Measurements from ENCODE around the gene C3orf20. TPM values are rescaled to one million over a fixed set of nuclear protein-coding genes. Genes with fewer than 3 reads are reported as not detected.

The C3orf20 gene
- total and polyA plus RNA-seq, 2 experiments from 2014 or later = not detected

- Histone ChIP-seq H3F3A (ENCODE audit: insufficient read depth) (no peaks in the 10 kb centered on the region), H3K79me2 (ENCODE audit: insufficient read depth) (no peaks in the 10 kb centered on the region), H3K4me1 (ENCODE audit: insufficient read depth) (no peaks in the 10 kb centered on the region), H3K27ac (no peak overlapping the region), H2AFZ (no peak overlapping the region), H3K4me2 (ENCODE audit: unreplicated experiment) (no peak overlapping the region), H3K9ac (no peak overlapping the region), H3K9me3 (ENCODE audit: low read depth) (no peaks in the 10 kb centered on the region), H3K36me3 (ENCODE audit: low read depth) (no peaks in the 10 kb centered on the region), H4K20me1 (ENCODE audit: insufficient read depth) (no peaks in the 10 kb centered on the region), H3K9me2 (ENCODE audit: insufficient read depth) (no peaks in the 10 kb centered on the region), H3K27me3 (replicated peaks; ENCODE audit: insufficient read depth) (peaks cover 50% of the 10 kb centered on the region), H3K4me3 (no peak overlapping the region)
- WGBS, 2 experiments (ENCODE audit: low coverage in 1 of 2, low lambda C conversion rate in 2 of 2, missing lambda C conversion rate in 2 of 2) = 3% methylated on average over 59 to 65 of the region's 78 CpGs
- peak; percentile 57 for TF ChIP-seq EZH2 (IDR thresholded peaks at IDR 0.05; ENCODE audit: insufficient read depth, poor library complexity, severe bottlenecking)
- TF ChIP-seq EZH2phosphoT487 (IDR thresholded peaks at IDR 0.05; ENCODE audit: insufficient read depth, low read depth) = no peak
- in situ Hi-C loops (cut with MboI) = no loop called here
- DNase-seq = no peak
Measured at GRCh38 chr3:14810801-14811661, 136.1 kb downstream of the C3orf20 start.

GRCh38 chr3:14811684-14812083 is 136.7 kb downstream of the C3orf20 start:
- no peak overlapping the region for H3K9ac ChIP-seq
- H3K79me2 ChIP-seq (ENCODE audit: insufficient read depth) = no peaks in the 10 kb centered on the region
- TF ChIP-seq EZH2 (IDR thresholded peaks at IDR 0.05; ENCODE audit: insufficient read depth, poor library complexity, severe bottlenecking) (no peak), EZH2phosphoT487 (IDR thresholded peaks at IDR 0.05; ENCODE audit: insufficient read depth, low read depth) (no peak)
- H3K27me3 ChIP-seq (replicated peaks; ENCODE audit: insufficient read depth) = peaks cover 50% of the 10 kb centered on the region
- no peak overlapping the region for H3K27ac ChIP-seq
- H3F3A ChIP-seq (ENCODE audit: insufficient read depth) = no peaks in the 10 kb centered on the region
- no peaks in the 10 kb centered on the region for H3K4me1 ChIP-seq (ENCODE audit: insufficient read depth)
- H3K9me2 ChIP-seq (ENCODE audit: insufficient read depth) = no peaks in the 10 kb centered on the region
- no peak overlapping the region for H3K4me2 ChIP-seq (ENCODE audit: unreplicated experiment)
- DNase-seq = no peak
- no peaks in the 10 kb centered on the region for H4K20me1 ChIP-seq (ENCODE audit: insufficient read depth)
- H3K36me3 ChIP-seq (ENCODE audit: low read depth) = no peaks in the 10 kb centered on the region
- H3K4me3 ChIP-seq = no peak overlapping the region
- H2AFZ ChIP-seq = no peak overlapping the region
- WGBS, 2 experiments (ENCODE audit: low coverage in 1 of 2, low lambda C conversion rate in 2 of 2, missing lambda C conversion rate in 2 of 2) = 5 to 6% methylated on average over 7 of the region's 7 CpGs
- H3K9me3 ChIP-seq (ENCODE audit: low read depth) = no peaks in the 10 kb centered on the region
- in situ Hi-C loops (cut with MboI) = no loop called here

GRCh38 chr3:14812196-14812790 is 137.4 kb downstream of the C3orf20 start:
- WGBS, 2 experiments (ENCODE audit: low coverage in 1 of 2, low lambda C conversion rate in 2 of 2, missing lambda C conversion rate in 2 of 2) = 49 to 54% methylated on average over 9 of the region's 9 CpGs
- no peak overlapping the region for H3K4me3 ChIP-seq
- no peaks in the 10 kb centered on the region for H3K9me3 ChIP-seq (ENCODE audit: low read depth)
- no peak overlapping the region for H3K4me2 ChIP-seq (ENCODE audit: unreplicated experiment)
- H3K9me2 ChIP-seq (ENCODE audit: insufficient read depth) = no peaks in the 10 kb centered on the region
- no peak overlapping the region for H3K9ac ChIP-seq
- DNase-seq = no peak
- no peak overlapping the region for H3K27ac ChIP-seq
- TF ChIP-seq EZH2 (IDR thresholded peaks at IDR 0.05; ENCODE audit: insufficient read depth, poor library complexity, severe bottlenecking) = no peak
- TF ChIP-seq EZH2phosphoT487 (IDR thresholded peaks at IDR 0.05; ENCODE audit: insufficient read depth, low read depth) = no peak
- H3K36me3 ChIP-seq (ENCODE audit: low read depth) = no peaks in the 10 kb centered on the region
- in situ Hi-C loops (cut with MboI) = no loop called here
- H3K4me1 ChIP-seq (ENCODE audit: insufficient read depth) = no peaks in the 10 kb centered on the region
- H2AFZ ChIP-seq = no peak overlapping the region
- no peaks in the 10 kb centered on the region for H4K20me1 ChIP-seq (ENCODE audit: insufficient read depth)
- H3F3A ChIP-seq (ENCODE audit: insufficient read depth) = no peaks in the 10 kb centered on the region
- no peaks in the 10 kb centered on the region for H3K79me2 ChIP-seq (ENCODE audit: insufficient read depth)
- H3K27me3 ChIP-seq (replicated peaks; ENCODE audit: insufficient read depth) = peaks cover 50% of the 10 kb centered on the region

GRCh38 chr3:14814411-14814871 is 139.5 kb downstream of the C3orf20 start:
- Histone ChIP-seq H3K4me3 (no peak overlapping the region), H3K27ac (no peak overlapping the region), H3K27me3 (replicated peaks; ENCODE audit: insufficient read depth) (peaks cover 48% of the 10 kb centered on the region), H4K20me1 (ENCODE audit: insufficient read depth) (no peaks in the 10 kb centered on the region), H3K79me2 (ENCODE audit: insufficient read depth) (no peaks in the 10 kb centered on the region), H3K9me2 (ENCODE audit: insufficient read depth) (no peaks in the 10 kb centered on the region), H3K36me3 (ENCODE audit: low read depth) (no peaks in the 10 kb centered on the region), H3K4me1 (ENCODE audit: insufficient read depth) (no peaks in the 10 kb centered on the region), H3K4me2 (ENCODE audit: unreplicated experiment) (no peak overlapping the region), H3K9ac (no peak overlapping the region), H3F3A (ENCODE audit: insufficient read depth) (no peaks in the 10 kb centered on the region), H3K9me3 (ENCODE audit: low read depth) (no peaks in the 10 kb centered on the region), H2AFZ (no peak overlapping the region)
- no peak for DNase-seq
- in situ Hi-C loops (cut with MboI) = no loop called here
- TF ChIP-seq EZH2phosphoT487 (IDR thresholded peaks at IDR 0.05; ENCODE audit: insufficient read depth, low read depth) (no peak), EZH2 (IDR thresholded peaks at IDR 0.05; ENCODE audit: insufficient read depth, poor library complexity, severe bottlenecking) (no peak)
- WGBS, 2 experiments (ENCODE audit: low coverage in 1 of 2, low lambda C conversion rate in 2 of 2, missing lambda C conversion rate in 2 of 2) = 70 to 71% methylated on average over 4 of the region's 4 CpGs

Measured in GM23248 (cell line).